H9 (cell line): Measurements from ENCODE around the gene MAP3K5. TPM values are rescaled to one million over a fixed set of nuclear protein-coding genes. Genes with fewer than 3 reads are reported as not detected.

Experiments used
- DNase-seq: peaks from one replicate; pipeline ENCODE4 v3.0.0-alpha.2; 2017
- H2AFZ ChIP-seq: one replicate; pipeline ENCODE4 v1.6.1; 2013; ENCODE audit warnings: mild to moderate bottlenecking, low read length, control low read depth, moderate library complexity
- H2AK5ac ChIP-seq: 2 replicates; pipeline ENCODE4 v1.6.1; 2013; ENCODE audit warnings: low read length, control low read depth, mixed read lengths; ENCODE audit not compliant: insufficient read length
- H2BK120ac ChIP-seq: one replicate; pipeline ENCODE4 v1.6.1; 2013; ENCODE audit warnings: low read depth, mild to moderate bottlenecking, low read length, control low read depth, inconsistent platforms; ENCODE audit not compliant: poor library complexity, severe bottlenecking
- H2BK12ac ChIP-seq: 2 replicates; pipeline ENCODE4 v1.6.1; 2013; ENCODE audit warnings: low read length, control low read depth, mixed read lengths, low read depth; ENCODE audit not compliant: insufficient read length
- H2BK15ac ChIP-seq: 2 replicates; pipeline ENCODE4 v1.6.1; 2013; ENCODE audit warnings: low read depth, low read length, control low read depth
- H2BK20ac ChIP-seq: one replicate; pipeline ENCODE4 v1.6.1; 2013; ENCODE audit warnings: low read depth, mild to moderate bottlenecking, low read length, control low read depth, inconsistent platforms; ENCODE audit not compliant: poor library complexity, severe bottlenecking
- H2BK5ac ChIP-seq: 2 replicates; pipeline ENCODE4 v1.6.1; 2013; ENCODE audit warnings: low read length, control low read depth, mixed read lengths; ENCODE audit not compliant: insufficient read length
- H3K14ac ChIP-seq: 2 replicates; pipeline ENCODE4 v1.6.1; 2013; ENCODE audit warnings: low read length, control low read depth; ENCODE audit not compliant: insufficient read depth
- H3K18ac ChIP-seq: 2 replicates; pipeline ENCODE4 v1.6.1; 2013; ENCODE audit warnings: low read depth, mild to moderate bottlenecking, mixed read lengths, low read length, control low read depth; ENCODE audit not compliant: insufficient read length
- H3K23ac ChIP-seq: 2 replicates; pipeline ENCODE4 v1.6.1; 2013; ENCODE audit warnings: low read length, control low read depth, mixed read lengths, low read depth; ENCODE audit not compliant: insufficient read length
- H3K23me2 ChIP-seq: 2 replicates; pipeline ENCODE4 v1.6.1; 2013; ENCODE audit warnings: low read depth, mild to moderate bottlenecking, mixed read lengths, low read length, control low read depth; ENCODE audit not compliant: insufficient read length, poor library complexity, severe bottlenecking
- H3K27ac ChIP-seq: 2 replicates; pipeline ENCODE4 v1.5.1; 2013; ENCODE audit warnings: low read length, control low read depth, mixed read lengths, low read depth; ENCODE audit not compliant: insufficient read length
- H3K27me3 ChIP-seq: 2 replicates; pipeline ENCODE4 v1.6.1; 2013; ENCODE audit warnings: low read length, control low read depth, inconsistent platforms; ENCODE audit not compliant: insufficient read depth
- H3K4ac ChIP-seq: 2 replicates; pipeline ENCODE4 v1.6.1; 2013; ENCODE audit warnings: low read depth, mild to moderate bottlenecking, control low read depth, inconsistent platforms, low read length, moderate library complexity
- H3K4me1 ChIP-seq: 2 replicates; pipeline ENCODE4 v1.6.1; 2013; ENCODE audit warnings: low read length, control low read depth, inconsistent platforms; ENCODE audit not compliant: insufficient read depth
- H3K4me2 ChIP-seq: 2 replicates; pipeline ENCODE4 v1.6.1; 2013; ENCODE audit warnings: low read length, control low read depth, mixed read lengths; ENCODE audit not compliant: insufficient read length, insufficient read depth
- H3K56ac ChIP-seq: 2 replicates; pipeline ENCODE4 v1.6.1; 2013; ENCODE audit warnings: low read depth, mild to moderate bottlenecking, mixed read lengths, low read length, control low read depth; ENCODE audit not compliant: insufficient read length
- H3K79me1 ChIP-seq: 2 replicates; pipeline ENCODE4 v1.6.1; 2013; ENCODE audit warnings: low read depth, mild to moderate bottlenecking, moderate library complexity, low read length, control low read depth, inconsistent platforms; ENCODE audit not compliant: insufficient read depth, poor library complexity, severe bottlenecking
- H3K79me2 ChIP-seq: 2 replicates; pipeline ENCODE4 v1.6.1; 2013; ENCODE audit warnings: low read length, control low read depth, inconsistent platforms; ENCODE audit not compliant: insufficient read depth
- H3K9ac ChIP-seq: 2 replicates; pipeline ENCODE4 v1.6.1; 2013; ENCODE audit warnings: low read length, control low read depth, mixed read lengths; ENCODE audit not compliant: insufficient read length; ENCODE audit errors: extremely low read depth
- H3K9me3 ChIP-seq: one replicate; pipeline ENCODE4 v1.6.1; 2013; ENCODE audit warnings: low read depth, low read length, inconsistent platforms; ENCODE audit not compliant: control insufficient read depth
- H3T11ph ChIP-seq: one replicate; pipeline ENCODE4 v1.6.1; 2013; ENCODE audit warnings: mild to moderate bottlenecking, low read length, control low read depth, inconsistent platforms
- H4K20me1 ChIP-seq: one replicate; pipeline ENCODE4 v1.6.1; 2013; ENCODE audit not compliant: control insufficient read depth, insufficient read length, insufficient read depth
- H4K5ac ChIP-seq: 2 replicates; pipeline ENCODE4 v1.6.1; 2013; ENCODE audit warnings: low read depth, mild to moderate bottlenecking, mixed read lengths, low read length, control low read depth; ENCODE audit not compliant: insufficient read length
- H4K8ac ChIP-seq: replicated peaks from 2 replicates; pipeline ENCODE4 v1.6.1; 2013; ENCODE audit warnings: low read length, control low read depth, mixed read lengths, low read depth; ENCODE audit not compliant: insufficient read length
- H4K91ac ChIP-seq: 2 replicates; pipeline ENCODE4 v1.6.1; 2013; ENCODE audit warnings: low read depth, mild to moderate bottlenecking, moderate library complexity, mixed read lengths, low read length, control low read depth; ENCODE audit not compliant: insufficient read length
- H3K27ac Mint-ChIP-seq, 3 experiments: 2 replicates in 2 of 3; 3 replicates in 1 of 3; pipeline ENCODE4 v1.8.0; 2020 to 2021; ENCODE audit warnings: mixed read lengths in 3 of 3, mild to moderate bottlenecking in 1 of 3, moderate library complexity in 1 of 3
- H3K27me3 Mint-ChIP-seq: 2 replicates; pipeline ENCODE4 v1.8.0; 2021; ENCODE audit warnings: low read depth, mild to moderate bottlenecking, moderate library complexity, mixed read lengths
- H3K36me3 Mint-ChIP-seq, 3 experiments: 2 replicates in 2 of 3; 3 replicates in 1 of 3; pipeline ENCODE4 v1.8.0; 2020 to 2021; ENCODE audit warnings: low read depth in 3 of 3, mixed read lengths in 3 of 3; ENCODE audit not compliant: insufficient read depth in 1 of 3
- H3K4me1 Mint-ChIP-seq, 2 experiments: 2 replicates each; pipeline ENCODE4 v1.8.0; 2020; ENCODE audit warnings: mixed read lengths in 2 of 2
- H3K4me3 Mint-ChIP-seq, 2 experiments: 2 replicates in 1 of 2; 3 replicates in 1 of 2; pipeline ENCODE4 v1.8.0; 2020 to 2021; ENCODE audit warnings: mild to moderate bottlenecking in 2 of 2, mixed read lengths in 2 of 2, moderate library complexity in 1 of 2
- H3K9me3 Mint-ChIP-seq, 2 experiments: 2 replicates in 1 of 2; 3 replicates in 1 of 2; pipeline ENCODE4 v1.8.0; 2020; ENCODE audit warnings: mild to moderate bottlenecking in 2 of 2, mixed read lengths in 2 of 2, moderate library complexity in 1 of 2
- CTCF ChIP-seq: fragments of 200-600 bp; sonication (generic); conservative IDR thresholded peaks from 3 replicates; pipeline ENCODE4 v1.8.0; 2021; ENCODE audit warnings: antibody characterized with exemption, mild to moderate bottlenecking
- WGBS: extraction: QIAGEN DNeasy Blood & Tissue Kit; methylation state at CpG from one replicate; pipeline ENCODE4 v1.1.7; 2013; ENCODE audit warnings: missing lambda C conversion rate, low lambda C conversion rate, mixed read lengths; ENCODE audit not compliant: insufficient read length; ENCODE audit errors: extremely low coverage; 5-methylcytosine and 5-hydroxymethylcytosine counted together
- total RNA-seq: library from RNA; stranded (reverse); gene quantifications from 2 replicates; pipeline ENCODE4 v1.2.1, GENCODE V29; 2021

Gene MAP3K5
- total RNA-seq, 1 experiment from 2014 or later: 1.6 TPM

- no peak overlapping the region for H2BK5ac ChIP-seq
- H4K8ac ChIP-seq: no peak overlapping the region
- H3K9me3 ChIP-seq: no peaks in the 10 kb centered on the region
- Mint-ChIP-seq H3K9me3 (peaks cover 6 to 13% of the 10 kb centered on the region in 2 experiments; a peak in 4 of 5 replicates), H3K36me3 (peaks cover 11 to 16% (median 12%) of the 10 kb centered on the region in 3 experiments), H3K4me1 (peaks cover 38 to 40% of the 10 kb centered on the region in 2 experiments), H3K4me3 (peak overlapping the region in 1 of 2 experiments; percentile 13; a peak in 1 of 5 replicates), H3K27ac (peak overlapping the region in 2 of 3 experiments; percentile 1 to 12; a peak in 1 of 7 replicates), H3K27me3 (no peaks in the 10 kb centered on the region)
- no peak overlapping the region for H2BK20ac ChIP-seq
- no peak overlapping the region for H2BK15ac ChIP-seq
- no peak for TF ChIP-seq CTCF
- H3T11ph ChIP-seq: no peak overlapping the region
- peaks cover 20% of the 10 kb centered on the region; the same call in 1 of the 2 replicates for H3K4me1 ChIP-seq
- H3K18ac ChIP-seq: no peak overlapping the region
- H3K4ac ChIP-seq: no peak overlapping the region
- no peak overlapping the region for H3K4me2 ChIP-seq
- H3K27ac ChIP-seq: no peak overlapping the region
- DNase-seq: no peak
- H3K9ac ChIP-seq: no peak overlapping the region
- H2AK5ac ChIP-seq: no peak overlapping the region
- no peaks in the 10 kb centered on the region for H3K23me2 ChIP-seq
- no peak overlapping the region for H3K23ac ChIP-seq
- no peak overlapping the region for H3K56ac ChIP-seq
- H3K27me3 ChIP-seq: no peaks in the 10 kb centered on the region
- H3K79me2 ChIP-seq: no peaks in the 10 kb centered on the region
- H4K20me1 ChIP-seq: no peaks in the 10 kb centered on the region
- H3K79me1 ChIP-seq: no peaks in the 10 kb centered on the region
- H2BK120ac ChIP-seq: no peak overlapping the region
- no peak overlapping the region for H4K5ac ChIP-seq
- no peak overlapping the region for H4K91ac ChIP-seq
- no peak overlapping the region for H2AFZ ChIP-seq
- no peak overlapping the region for H2BK12ac ChIP-seq
- no peak overlapping the region for H3K14ac ChIP-seq
- WGBS: no CpG with 5 or more reads among the region's 8 CpGs
Observed at GRCh38 chr6:136594671-136595070, 197.6 kb downstream of the MAP3K5 start.
